NCI-H2196 (cell line): ENCODE data around the gene SETBP1.

Experiments used
- DNase-seq: peaks from one replicate; lab custom pipeline; 2025; ENCODE audit not compliant: unreplicated experiment; lab: John Stamatoyannopoulos, UW

SETBP1 gene

DNA sequence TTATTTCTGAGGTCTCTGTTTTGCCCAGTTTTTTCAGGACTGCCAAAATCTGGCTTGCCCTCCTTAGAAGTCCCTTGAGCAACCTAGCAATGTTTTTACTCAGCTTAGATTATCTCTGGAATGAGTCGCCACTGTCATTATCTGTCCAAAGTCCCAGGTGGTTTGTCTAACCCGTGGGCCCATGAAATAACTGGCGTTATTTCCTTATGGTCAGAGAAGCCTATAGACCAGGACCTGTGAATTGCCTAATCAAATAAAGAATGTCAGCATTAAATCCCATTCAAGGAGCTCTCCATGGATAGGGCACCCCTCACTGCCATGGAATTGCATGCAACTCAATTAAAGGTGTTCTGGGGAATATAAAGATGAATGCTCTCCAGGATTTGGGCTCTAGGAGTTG is 373.9 kb downstream of the SETBP1 start:
- no peak for DNase-seq

DNA sequence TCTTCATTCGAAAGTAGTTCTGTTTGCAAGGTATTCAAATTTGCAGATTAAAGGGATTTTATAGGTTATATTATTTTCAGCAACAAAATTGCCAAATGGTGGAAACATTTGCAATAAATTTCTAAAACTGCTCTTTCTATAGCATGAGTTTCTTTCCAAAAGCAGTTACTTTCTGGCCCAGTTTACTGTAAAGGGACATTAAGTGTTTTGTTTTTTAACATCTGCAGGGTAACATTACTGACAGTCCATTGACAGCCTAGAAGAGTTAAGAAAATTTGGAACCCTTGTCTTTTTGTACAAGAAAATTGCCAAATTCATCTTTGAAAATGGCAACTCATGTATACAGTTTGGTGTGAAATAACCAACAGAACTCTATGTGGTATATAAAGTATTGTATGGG is 375.1 kb downstream of the SETBP1 start:
- DNase-seq: no peak

DNA sequence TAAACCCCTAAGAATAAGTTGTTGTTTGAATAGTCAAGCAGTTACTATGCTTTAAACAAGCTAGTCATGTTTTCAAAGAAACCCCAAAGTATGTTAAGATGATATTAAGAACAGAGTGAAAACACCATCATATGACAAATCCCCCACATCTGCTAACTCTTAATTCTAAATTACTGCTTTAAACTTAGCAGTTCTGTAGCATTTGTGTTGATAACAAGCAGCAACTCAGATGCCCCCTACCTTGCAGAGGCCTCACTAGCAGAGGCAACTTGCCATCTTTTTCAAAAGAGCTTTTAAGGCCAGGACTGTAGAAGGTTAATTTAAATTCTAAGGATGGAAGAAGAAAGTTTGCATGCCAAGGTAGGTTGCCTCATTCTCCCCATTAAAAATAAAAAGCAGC is 376.2 kb downstream of the SETBP1 start:
- DNase-seq: no peak

DNA sequence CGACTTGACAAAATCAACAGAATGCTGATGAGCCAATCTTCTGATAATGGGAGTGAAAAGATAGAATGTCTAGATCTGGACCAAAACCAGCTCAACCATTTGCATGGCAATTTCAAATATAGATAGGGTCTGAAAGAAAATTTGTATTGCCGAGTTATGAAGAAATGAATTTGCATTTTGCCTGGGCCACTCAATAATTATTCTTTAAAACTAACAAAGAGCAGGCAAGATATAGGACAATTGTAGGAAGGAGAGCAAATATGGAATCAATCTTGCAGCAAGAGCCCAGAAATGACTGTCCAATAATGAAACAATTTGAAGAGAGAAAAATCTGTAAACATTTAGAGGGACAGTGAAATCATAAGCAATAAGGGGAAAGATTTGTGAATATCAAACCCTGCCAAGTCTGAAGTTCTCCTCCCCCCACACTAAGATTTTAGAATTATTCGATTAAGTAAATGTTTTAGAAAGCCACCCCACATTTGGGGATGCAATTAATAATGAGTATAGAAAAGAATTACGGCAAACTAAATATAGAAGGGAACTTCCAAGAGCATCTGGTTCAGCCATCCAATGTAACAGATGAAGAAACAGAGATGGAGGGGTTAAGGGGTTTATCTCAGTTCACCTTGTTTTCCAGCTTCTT is 377.4 kb downstream of the SETBP1 start:
- DNase-seq: no peak

DNA sequence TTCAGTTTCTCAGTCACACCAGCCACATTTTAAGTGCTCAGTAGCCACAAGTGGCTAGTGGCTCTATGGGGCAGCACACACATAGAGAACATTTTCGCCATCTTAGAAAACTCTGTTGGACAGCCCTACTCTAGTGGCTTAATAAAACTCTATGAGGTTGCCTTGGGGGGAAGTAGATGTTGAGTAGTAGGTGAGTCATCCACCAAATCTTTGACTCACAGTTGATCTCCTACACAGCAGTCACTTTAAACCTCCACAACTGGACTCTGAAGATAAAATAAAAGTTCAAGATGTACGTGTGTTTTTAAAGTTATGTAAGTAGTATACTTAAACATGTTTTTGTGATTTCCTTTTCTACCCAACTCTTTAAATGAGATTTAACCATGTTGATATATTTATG is 379.0 kb downstream of the SETBP1 start:
- DNase-seq: no peak

DNA sequence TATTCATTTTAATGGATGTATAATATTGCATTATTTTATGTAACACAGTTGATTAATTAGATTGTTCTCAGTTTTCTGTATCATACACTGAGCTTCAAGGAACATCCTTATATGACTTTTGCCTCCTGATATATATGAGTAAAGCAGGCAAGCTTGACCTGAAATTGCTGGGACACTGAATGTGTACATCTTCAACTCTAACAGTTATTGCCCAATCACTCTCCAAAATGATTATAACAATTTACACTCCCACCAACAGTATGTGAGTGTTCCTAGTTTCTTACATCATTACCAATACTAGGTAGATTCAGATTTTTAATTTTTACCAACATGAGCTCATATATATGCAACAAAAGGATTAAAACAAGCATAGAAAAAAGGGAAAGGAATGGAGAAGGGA is 379.4 kb downstream of the SETBP1 start:
- no peak for DNase-seq

DNA sequence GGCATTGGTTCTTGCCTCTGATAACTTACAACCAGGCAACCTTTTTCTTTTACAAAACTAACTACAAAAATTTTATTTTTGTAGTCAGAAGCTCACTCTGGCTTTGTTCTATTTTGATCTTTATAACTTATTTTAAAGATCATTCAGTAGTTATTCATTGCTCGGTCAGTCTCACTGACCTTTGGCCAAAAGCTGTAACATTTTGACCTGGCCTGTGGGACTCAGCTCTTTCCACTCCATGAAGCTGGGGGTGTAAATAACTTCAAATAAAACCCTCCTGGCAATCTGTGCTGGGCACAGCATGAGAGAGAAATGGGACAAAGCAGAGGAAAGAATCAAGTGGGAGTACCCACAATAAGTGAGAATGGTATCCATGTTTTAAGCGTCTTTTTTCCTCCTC is 380.7 kb downstream of the SETBP1 start:
- DNase-seq: no peak

DNA sequence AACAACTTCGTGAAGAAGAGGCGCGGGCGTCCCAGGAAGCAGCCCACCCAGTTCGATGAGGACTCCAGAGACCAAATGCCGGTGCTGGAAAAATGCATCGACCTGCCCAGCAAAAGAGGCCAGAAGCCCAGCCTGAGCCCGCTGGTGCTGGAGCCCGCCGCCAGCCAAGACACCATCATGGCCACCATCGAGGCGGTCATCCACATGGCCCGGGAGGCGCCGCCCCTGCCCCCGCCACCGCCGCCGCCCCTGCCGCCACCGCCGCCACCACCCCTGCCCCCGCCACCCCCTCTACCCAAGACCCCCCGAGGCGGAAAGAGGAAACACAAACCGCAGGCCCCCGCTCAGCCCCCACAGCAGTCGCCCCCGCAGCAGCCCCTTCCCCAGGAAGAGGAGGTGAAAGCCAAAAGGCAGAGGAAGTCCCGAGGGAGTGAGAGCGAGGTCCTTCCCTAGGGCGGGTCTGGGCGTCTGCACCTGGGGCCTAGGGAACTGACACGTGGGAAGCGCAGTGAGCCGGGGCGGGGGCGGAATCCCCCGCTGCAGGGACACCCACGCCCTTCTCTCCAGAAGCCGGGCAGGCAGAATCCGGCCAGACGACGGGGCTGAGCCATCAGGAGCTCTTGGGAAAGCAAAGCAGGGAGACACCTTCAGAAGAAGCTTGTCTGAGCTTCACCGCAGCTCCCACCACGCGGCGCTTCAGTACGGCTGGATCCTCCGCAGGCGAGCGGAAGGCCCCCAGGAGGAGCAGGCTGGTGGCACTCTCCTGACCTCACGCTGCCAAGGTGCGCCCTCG is 382.8 kb downstream of the SETBP1 start:
- DNase-seq: no peak

DNA sequence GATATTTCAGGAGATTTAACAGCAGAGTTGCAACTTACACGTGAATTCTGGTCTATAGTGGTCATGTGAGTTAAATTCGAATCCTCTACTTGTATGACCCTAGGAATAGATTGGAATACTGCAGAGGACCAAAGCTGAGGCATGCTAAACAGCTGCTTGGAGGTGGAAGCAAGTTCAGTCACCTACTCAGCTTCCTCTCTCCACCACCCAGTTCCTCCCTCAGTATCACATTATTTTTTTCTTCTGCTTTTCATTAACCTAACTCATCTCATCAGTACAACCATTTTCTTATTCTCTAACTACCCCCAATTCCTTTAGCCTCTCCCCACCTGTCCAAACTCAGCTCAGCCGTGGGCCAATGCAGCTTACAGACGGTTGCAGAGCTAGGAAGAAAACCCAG is 385.5 kb downstream of the SETBP1 start:
- no peak for DNase-seq

DNA sequence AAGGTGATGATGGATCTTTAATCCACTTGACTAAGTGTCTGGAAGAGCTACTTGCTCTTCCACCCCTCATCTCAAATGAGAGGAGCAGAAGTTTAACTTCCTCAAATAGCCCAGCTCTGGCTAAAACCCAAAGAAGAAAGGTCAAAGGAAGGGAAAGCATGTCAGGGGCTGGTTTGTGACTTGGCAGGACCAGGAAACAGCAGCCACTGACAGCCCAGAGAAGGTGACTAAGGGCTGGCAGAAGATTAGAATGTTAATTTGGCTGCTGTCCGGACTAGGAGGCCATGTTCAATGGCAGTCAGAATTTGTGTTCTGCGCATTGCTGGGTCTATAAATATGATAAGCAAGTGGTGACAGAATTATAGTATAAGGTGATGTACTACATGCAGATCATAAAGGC is 386.2 kb downstream of the SETBP1 start:
- no peak for DNase-seq

DNA sequence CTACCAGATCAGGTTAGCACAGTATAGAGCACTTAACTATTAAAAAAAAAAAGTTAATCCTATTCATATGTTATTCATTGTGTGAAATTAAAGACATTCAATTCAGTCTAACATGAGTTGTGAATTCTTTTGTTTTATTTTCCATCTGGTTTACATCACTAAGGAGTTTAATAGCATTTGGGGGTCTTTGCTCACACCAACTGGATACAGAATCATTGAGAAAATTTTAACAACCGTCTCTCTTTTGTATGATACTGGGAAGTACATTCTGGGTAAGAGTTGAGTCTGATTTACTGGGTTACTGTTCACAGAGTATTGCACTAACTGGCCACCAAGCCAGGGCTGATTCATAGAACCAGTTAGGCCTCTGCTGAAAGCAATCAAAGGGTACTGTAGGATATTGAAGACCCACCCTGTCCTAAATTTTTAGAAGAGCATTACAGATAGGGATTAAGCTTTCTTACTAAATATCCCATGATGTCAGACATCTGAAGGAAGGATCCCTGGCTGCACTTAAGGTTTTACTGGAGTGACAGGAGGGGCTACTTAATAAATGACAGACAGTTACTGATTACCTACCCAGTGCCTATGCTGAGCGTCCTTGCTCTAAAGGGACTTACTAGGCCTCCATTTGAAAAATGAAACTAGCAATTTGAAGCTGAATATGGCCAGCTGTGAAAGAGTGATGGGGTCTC is 387.9 kb downstream of the SETBP1 start:
- no peak for DNase-seq

DNA sequence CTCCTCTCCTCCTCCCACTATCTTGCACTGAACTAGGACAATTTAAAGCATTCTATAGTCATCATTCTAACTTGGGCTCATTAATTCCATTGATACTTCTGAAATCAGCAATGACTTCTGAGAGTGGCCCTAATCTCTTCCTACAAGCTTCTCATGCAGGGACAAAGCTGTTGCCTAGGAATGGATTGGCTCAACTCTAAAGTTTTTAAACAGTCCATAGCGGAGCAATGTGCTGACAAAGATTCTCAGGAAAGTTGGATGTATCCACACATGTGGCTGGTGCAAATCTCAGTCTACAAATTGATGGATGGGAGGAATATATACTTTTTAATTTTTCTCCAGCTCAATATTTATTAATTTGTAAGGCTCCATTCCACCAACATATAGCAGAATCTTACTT is 388.9 kb downstream of the SETBP1 start:
- no peak for DNase-seq

DNA sequence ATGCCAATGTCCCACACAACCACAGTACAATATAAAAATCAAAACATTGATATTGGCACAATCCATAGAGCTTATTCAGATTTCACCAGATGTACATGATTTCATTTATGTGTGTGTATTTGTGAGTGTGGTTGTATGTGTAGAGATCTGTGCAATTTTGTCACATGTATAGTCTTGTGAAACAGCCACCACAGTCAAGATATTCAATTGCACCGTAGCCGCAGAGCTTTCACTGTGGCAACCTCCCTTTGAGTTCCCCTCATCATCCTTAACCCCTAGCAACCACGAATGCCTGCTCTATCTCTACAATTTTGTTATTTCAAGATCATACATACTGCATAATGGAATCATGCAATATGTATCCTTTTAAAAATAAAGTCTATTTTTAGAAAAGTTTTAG is 391.3 kb downstream of the SETBP1 start:
- no peak for DNase-seq

DNA sequence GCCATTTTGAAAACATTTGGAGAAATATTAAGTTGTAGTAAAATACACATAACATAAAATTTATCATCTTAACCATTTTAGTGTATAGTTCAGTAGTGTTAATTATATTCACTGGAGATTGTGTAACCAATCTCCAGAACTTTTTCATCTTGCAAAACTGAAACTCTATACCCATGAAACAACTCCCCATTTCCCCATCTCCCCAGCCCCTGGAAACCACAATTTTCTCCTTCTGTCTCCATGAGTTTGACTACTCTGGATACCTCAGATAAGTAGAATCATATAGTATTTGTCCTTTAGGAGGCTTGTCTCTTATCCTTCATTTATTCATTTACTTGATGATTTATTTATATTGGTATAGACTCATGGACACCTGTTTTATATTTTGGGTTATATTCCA is 392.9 kb downstream of the SETBP1 start:
- DNase-seq: no peak

DNA sequence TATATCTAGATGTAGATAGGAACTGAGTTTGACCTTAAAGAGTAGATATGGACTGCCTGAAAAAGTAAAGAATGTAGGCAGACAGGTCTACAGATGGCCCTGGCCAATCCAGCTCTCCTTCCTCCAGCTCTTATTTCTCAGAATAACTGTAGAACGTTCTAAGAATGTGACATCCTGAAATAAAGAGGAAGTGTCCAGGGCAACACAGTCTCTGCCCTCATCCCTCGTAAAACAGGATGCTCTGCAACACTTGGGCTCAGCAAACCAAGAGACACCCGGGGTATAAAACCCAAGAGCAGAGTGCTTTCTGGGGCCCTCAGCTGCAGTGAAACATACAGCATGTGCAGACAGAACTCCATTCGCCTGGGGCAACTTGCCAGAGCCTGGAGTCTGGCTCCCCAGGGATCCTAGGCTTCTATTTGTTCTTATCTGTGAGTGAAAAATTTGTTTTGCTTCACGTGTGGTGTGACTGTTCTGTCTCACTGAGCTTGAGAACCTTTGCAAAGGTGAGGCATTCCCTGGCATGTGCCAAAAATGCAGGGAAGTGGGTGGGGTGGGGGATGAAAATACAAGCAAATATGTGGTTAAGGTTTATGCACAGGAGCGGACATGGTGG is 401.0 kb downstream of the SETBP1 start:
- no peak for DNase-seq

DNA sequence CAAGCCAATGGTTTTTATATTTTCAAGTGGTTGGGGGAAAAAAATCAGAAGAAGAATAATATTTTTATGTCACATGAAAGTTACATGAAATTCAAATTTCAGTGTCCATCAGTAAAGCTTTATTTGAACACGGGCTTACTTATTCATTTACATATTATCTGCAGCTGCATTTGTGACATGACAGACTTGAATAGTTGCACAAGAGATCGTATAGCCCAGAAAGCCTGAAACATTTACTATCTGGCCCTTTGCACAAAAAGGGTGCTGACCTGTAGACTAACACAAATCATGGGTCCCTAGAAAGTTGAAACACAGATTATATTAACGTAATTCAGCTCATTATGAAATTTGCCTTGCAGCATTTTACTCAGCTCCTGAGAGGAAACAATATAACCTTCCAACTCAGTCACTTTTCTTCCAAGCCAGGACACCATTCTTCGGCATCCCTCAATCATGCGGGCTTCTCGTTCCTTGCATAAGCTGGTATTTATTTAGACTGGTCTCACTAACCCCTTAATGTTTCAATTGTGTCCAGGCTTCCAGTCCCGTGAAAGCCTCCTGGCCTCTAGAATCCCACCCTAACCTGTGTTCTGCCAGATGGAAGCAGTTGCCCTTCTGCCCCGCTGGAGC is 402.7 kb downstream of the SETBP1 start:
- no peak for DNase-seq

DNA sequence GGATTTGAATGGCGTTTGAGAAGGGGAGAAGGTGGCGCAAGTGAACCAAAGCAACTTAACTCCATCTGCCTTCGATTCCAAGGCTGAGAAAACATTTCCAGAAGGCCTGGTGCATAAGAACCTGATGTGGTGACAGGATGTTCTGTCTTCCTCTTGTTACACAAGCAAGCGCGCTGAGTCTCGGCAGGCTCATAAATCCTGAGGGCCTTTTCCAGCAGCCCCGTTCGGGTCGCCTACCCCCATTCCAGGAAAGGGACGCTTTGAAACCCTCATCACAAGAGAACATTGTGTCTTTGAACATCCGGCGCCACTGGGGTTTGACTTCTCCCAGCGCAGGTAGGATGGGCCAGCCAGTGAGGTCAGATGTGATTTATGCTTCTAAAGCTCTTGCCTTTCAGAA is 403.5 kb downstream of the SETBP1 start:
- DNase-seq: no peak

DNA sequence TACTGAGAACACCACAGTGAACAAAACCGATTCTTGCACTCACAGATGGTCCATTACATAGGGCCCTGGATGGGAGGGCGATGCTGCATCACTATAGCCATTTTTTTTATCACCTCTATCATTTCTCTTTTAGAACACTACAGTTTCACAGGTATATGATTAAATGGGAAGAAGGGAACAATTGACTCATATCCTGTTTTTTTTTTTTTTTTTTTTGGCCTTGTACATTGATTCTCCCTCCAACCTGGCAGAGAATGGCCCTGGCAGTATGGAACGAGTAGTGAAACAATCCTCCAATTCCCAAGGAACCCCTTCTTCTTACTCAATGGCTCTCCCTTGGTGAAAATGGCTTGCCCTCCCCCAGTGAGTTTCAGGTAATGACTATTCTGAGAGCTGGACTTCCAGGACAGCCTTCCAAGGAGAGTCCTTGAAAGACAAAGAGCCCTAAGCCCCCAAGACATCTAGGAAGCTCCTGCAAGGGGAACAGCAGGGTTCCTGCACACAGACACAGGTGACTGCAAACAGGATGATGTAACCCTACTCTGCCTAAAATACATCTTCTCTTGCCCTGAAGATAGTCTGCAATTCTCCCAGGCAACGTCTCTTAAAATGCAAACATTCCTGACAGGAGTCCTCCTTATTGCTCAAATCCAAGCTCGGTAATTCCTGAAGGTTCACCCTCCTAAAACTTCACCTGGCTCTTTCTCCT is 405.4 kb downstream of the SETBP1 start:
- no peak for DNase-seq

DNA sequence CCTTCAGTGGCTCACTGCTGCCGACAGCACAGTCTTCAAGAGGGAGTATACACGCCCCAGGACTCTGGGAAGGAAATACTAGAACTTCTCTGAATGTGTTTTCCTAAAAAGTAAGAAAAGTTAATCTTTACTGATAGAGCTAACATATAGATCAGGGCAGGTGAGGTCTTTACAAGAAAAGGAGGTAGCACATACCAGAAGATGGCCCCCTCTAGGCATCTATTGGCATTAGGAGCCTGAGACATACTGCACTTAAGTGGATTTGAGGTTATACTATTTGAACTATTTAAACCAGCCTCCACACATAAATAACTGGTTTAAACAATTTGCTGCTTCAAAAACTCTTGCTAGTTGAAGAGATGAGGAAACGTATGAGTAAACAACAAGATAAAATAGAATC is 406.1 kb downstream of the SETBP1 start:
- no peak for DNase-seq

DNA sequence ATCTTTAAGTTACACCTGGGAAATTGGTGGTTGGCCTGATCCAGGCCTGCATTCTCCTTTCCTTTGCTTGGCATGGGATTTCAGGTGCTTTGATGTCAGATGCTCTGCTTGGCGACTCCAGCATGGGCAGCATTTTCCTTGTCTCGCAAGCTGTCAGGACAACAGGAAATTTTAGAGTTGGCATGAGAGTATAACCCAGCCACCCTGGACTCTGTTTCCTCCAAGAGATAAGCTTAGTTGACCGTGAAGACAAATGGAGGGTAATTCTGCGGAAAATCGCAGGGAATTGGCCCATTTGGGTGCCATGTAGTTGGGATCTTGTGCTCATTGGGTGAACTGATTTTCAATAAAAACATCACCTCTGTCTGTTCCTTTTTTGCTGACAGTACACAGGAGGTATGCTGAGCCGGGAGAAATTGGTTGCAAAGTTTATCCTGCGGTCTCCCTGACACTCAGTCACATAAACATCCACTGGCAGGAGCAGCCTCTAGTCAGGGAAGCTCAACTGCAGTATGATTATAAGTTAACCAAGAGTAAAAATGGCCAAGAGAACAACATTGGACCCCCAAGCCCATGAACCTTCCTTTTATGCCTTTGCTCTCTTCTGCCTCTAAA is 409.9 kb downstream of the SETBP1 start:
- no peak for DNase-seq
